ENCODE data around the gene RRM2. TPM values are rescaled to one million over a fixed set of nuclear protein-coding genes. Genes with fewer than 3 reads are reported as not detected.

Gene RRM2
- total RNA-seq, 1 experiment from 2014 or later: 163 TPM

- Mint-ChIP-seq H3K27ac (no peak overlapping the region; a peak in 1 of 7 replicates), H3K9me3 (no peaks in the 10 kb centered on the region), H3K27me3 (ENCODE audit: low read depth) (no peaks in the 10 kb centered on the region), H3K4me1 (peaks cover 9 to 21% of the 10 kb centered on the region in 2 experiments), H3K4me3 (no peak overlapping the region), H3K36me3 (ENCODE audit: insufficient read depth in 1 of 3, low read depth in 3 of 3) (peaks cover 0 to 27% (median 7%) of the 10 kb centered on the region in 3 experiments; a peak in 6 of 7 replicates)
- Histone ChIP-seq H3K23me2 (ENCODE audit: insufficient read length, low read depth, low read length, poor library complexity, severe bottlenecking) (no peaks in the 10 kb centered on the region), H2AK5ac (ENCODE audit: insufficient read length, low read length) (no peak overlapping the region), H3K56ac (ENCODE audit: insufficient read length, low read depth, low read length) (no peak overlapping the region), H3K4me2 (ENCODE audit: insufficient read depth, insufficient read length, low read length) (no peak overlapping the region), H3K79me1 (ENCODE audit: insufficient read depth, low read depth, low read length, poor library complexity, severe bottlenecking) (no peaks in the 10 kb centered on the region), H3K23ac (ENCODE audit: insufficient read length, low read depth, low read length) (no peak overlapping the region), H3K79me2 (ENCODE audit: insufficient read depth, low read length) (no peaks in the 10 kb centered on the region), H2AFZ (ENCODE audit: low read length) (no peak overlapping the region), H3K4me1 (ENCODE audit: insufficient read depth, low read length) (no peaks in the 10 kb centered on the region; the same call in 1 of the 2 replicates), H3K27ac (ENCODE audit: insufficient read length, low read depth, low read length) (no peak overlapping the region), H3T11ph (ENCODE audit: low read length) (no peak overlapping the region), H3K9me3 (ENCODE audit: control insufficient read depth, low read depth, low read length) (no peaks in the 10 kb centered on the region), H4K5ac (ENCODE audit: insufficient read length, low read depth, low read length) (no peak overlapping the region), H2BK5ac (ENCODE audit: insufficient read length, low read length) (no peak overlapping the region), H2BK15ac (ENCODE audit: low read depth, low read length) (no peak overlapping the region), H2BK120ac (ENCODE audit: low read depth, low read length, poor library complexity, severe bottlenecking) (no peak overlapping the region), H3K27me3 (ENCODE audit: insufficient read depth, low read length) (no peaks in the 10 kb centered on the region), H3K9ac (ENCODE audit: extremely low read depth, insufficient read length, low read length) (no peak overlapping the region), H4K20me1 (ENCODE audit: control insufficient read depth, insufficient read depth, insufficient read length) (peaks cover 2% of the 10 kb centered on the region), H3K14ac (ENCODE audit: insufficient read depth, low read length) (no peak overlapping the region), H2BK20ac (ENCODE audit: low read depth, low read length, poor library complexity, severe bottlenecking) (no peak overlapping the region), H3K18ac (ENCODE audit: insufficient read length, low read depth, low read length) (no peak overlapping the region), H3K4ac (ENCODE audit: low read depth, low read length) (no peak overlapping the region), H2BK12ac (ENCODE audit: insufficient read length, low read depth, low read length) (no peak overlapping the region), H4K91ac (ENCODE audit: insufficient read length, low read depth, low read length) (no peak overlapping the region), H4K8ac (replicated peaks; ENCODE audit: insufficient read length, low read depth, low read length) (no peak overlapping the region)
- no peak for TF ChIP-seq CTCF (conservative IDR thresholded peaks at IDR 0.05)
- no CpG with 5 or more reads among the region's 18 CpGs for WGBS (ENCODE audit: extremely low coverage, insufficient read length, low lambda C conversion rate)
- DNase-seq: no peak
Measured at GRCh38 chr2:10163498-10164486, 41.3 kb downstream of the RRM2 start.
